ENCODE data around the gene KLHL6.
"Not testable (repeated sequence)": the region's sequence is repeated elsewhere in the genome, so short reads cannot be mapped to it uniquely, and the experiment has no call there.

Gene KLHL6

DNA sequence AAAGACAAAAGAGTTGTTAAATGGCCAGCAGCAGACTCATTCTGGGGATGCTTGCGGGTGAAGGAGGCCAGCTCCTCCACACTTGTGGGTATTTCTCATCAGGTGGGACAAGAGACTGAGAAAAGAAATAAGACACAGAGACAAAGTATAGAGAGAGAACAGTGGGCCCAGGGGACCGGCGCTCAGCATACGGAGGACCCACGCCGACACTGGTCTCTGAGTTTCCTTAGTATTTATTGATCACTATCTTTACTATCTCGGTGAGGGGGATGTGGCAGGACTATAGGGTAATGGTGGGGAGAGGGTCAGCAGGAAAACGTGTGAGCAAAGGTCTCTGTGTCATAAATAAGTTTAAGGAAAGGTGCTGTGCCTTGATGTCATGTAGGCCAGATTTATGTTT lies 35.2 kb downstream of the KLHL6 start:
- no CpG with 5 or more reads among the region's 8 CpGs for WGBS (ENCODE audit: insufficient coverage, insufficient read length)
- not testable (repeated sequence) for H3K36me3 ChIP-seq (ENCODE audit: control insufficient read depth, insufficient read depth, low read length); H3K4me3 ChIP-seq (ENCODE audit: low read length); DNase-seq (ENCODE audit: low read depth, low spot score); H3K27ac ChIP-seq (ENCODE audit: low read length); H3K9me3 ChIP-seq (ENCODE audit: control insufficient read depth, insufficient read depth, low read length); H3K27me3 ChIP-seq (ENCODE audit: control insufficient read depth, insufficient read depth, low read length); H3K4me1 ChIP-seq (ENCODE audit: control insufficient read depth, insufficient read depth, low read length)

DNA sequence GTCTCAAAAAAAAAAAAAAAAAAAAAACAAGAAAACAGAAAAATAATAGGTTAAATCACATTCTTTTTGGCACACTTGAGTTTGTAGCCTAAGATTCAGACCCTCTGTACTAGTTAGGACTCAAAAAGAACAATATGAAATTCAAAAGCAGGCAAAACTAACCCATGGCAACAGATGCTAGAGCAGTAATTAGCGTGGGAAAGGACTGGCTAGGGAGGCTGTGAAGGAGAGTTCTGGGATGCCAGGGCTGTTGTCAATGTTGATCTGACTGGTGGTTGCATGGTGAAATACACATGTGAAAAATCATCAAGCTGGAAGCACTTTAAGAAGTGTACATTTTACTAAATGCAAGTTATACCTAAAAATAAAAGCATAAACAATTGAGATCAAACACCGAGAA lies 35.6 kb downstream of the KLHL6 start:
- Histone ChIP-seq H3K36me3 (ENCODE audit: control insufficient read depth, insufficient read depth, low read length) (no peaks in the 10 kb centered on the region), H3K27ac (ENCODE audit: low read length) (no peak overlapping the region), H3K4me1 (ENCODE audit: control insufficient read depth, insufficient read depth, low read length) (no peaks in the 10 kb centered on the region; the same call in 1 of the 2 replicates), H3K9me3 (ENCODE audit: control insufficient read depth, insufficient read depth, low read length) (no peaks in the 10 kb centered on the region), H3K4me3 (ENCODE audit: low read length) (no peak overlapping the region), H3K27me3 (ENCODE audit: control insufficient read depth, insufficient read depth, low read length) (no peaks in the 10 kb centered on the region)
- no peak for DNase-seq (ENCODE audit: low read depth, low spot score)
- no CpG with 5 or more reads among the region's 2 CpGs for WGBS (ENCODE audit: insufficient coverage, insufficient read length)

DNA sequence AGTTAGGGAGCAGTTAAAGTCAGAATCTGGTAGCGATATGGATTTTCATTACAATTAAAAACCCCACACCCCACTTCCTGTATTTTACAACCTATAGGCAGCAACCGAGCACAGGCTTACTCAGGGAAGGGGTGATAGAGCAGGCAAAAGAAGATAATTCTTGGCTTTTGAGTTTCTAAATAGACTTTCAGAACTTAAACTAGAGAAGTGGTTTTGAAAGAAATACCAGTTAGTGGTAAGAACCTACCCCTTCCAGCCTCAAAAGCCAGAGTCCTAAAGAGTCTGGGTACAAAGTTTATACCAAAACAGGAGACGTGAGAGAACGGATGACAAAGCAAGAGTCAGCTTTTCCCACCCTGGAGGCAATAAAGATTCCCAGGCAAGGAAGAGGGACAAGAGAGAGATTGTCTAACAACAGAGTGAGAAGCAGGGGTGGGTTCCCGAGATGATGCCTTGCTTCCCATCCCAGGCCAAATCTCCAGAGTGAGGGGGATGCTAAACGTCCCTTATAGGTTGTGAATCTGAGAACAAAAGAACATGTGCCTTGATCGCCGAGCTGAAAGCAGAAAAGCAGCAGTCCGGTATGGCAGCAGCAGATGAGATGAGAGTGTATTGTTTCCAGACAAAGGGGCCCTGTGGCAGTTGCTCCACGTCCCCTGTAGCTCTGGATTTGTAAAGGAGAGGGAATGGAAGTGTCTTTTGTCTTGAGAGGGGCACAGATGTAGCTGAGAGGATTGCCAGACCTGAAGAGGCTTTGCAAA lies 36.8 kb downstream of the KLHL6 start:
- H3K4me3 ChIP-seq (ENCODE audit: low read length): no peak overlapping the region
- no CpG with 5 or more reads among the region's 10 CpGs for WGBS (ENCODE audit: insufficient coverage, insufficient read length)
- H3K4me1 ChIP-seq (ENCODE audit: control insufficient read depth, insufficient read depth, low read length): no peaks in the 10 kb centered on the region
- H3K36me3 ChIP-seq (ENCODE audit: control insufficient read depth, insufficient read depth, low read length): no peaks in the 10 kb centered on the region
- no peak overlapping the region for H3K27ac ChIP-seq (ENCODE audit: low read length)
- no peaks in the 10 kb centered on the region for H3K27me3 ChIP-seq (ENCODE audit: control insufficient read depth, insufficient read depth, low read length)
- no peak for DNase-seq (ENCODE audit: low read depth, low spot score)
- H3K9me3 ChIP-seq (ENCODE audit: control insufficient read depth, insufficient read depth, low read length): no peaks in the 10 kb centered on the region

DNA sequence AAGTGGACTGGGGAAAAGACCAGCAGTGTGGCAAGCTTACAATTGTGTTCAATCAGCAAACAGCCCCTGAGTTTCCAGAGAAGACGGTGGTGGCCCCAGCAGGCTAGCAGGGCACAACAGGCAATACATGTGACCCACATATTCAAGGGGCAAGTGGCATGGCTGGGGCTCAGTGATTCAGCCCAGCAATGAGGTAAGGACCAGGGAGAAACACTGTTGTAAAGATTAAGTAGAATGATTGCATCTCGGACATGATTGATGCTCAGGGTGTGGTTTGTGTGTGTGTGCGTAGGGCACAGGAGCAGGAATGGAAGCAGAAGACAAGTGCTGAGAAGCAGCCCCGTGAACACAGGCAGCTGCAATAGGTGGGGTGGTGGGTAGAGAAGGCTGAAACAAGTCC lies 37.9 kb downstream of the KLHL6 start:
- no CpG with 5 or more reads among the region's 4 CpGs for WGBS (ENCODE audit: insufficient coverage, insufficient read length)
- Histone ChIP-seq H3K4me3 (ENCODE audit: low read length) (no peak overlapping the region), H3K9me3 (ENCODE audit: control insufficient read depth, insufficient read depth, low read length) (no peaks in the 10 kb centered on the region), H3K4me1 (ENCODE audit: control insufficient read depth, insufficient read depth, low read length) (no peaks in the 10 kb centered on the region), H3K27ac (ENCODE audit: low read length) (no peak overlapping the region), H3K27me3 (ENCODE audit: control insufficient read depth, insufficient read depth, low read length) (no peaks in the 10 kb centered on the region), H3K36me3 (ENCODE audit: control insufficient read depth, insufficient read depth, low read length) (no peaks in the 10 kb centered on the region)
- DNase-seq (ENCODE audit: low read depth, low spot score): no peak

DNA sequence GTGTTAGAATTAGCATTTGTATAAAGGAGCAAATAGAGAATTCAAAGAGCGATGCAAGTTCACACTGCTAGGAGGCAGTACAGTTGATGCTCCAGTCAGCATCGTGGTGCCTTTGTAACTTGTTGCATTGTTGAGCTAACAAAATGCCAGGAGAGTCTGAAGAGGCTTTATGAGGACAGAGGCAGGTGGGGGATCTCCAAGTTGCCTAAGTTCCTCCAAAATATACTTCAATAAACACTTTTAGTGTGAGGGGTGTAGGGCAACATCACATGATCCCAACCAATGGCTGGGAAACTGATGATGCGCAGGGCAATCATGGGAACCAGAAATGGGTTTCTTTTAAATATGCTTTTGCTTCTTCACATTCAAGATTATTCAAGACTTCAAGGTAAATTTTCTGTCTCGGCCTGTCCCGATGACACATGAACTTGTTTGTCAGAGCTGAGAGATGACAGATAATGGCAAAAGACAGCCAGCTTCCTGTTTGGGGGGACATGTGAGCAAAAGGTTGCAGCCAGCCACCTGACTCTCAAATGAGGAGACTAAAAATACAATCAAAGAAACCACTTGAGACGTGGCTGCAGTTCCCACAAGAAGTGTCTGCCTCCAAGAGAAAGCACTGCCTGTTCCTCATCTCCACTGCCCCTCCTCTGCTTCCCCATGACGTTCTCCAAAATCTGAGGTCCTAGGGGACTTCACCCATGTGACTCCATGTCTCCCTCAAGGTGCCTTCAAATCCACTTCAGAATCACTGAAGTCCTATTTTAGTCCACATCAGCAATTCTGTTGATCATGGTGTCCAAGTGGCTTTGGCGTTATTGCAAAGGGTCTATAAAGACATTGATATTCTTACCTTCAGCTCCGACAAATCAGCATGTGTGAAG lies 39.3 kb downstream of the KLHL6 start:
- no peak overlapping the region for H3K4me3 ChIP-seq (ENCODE audit: low read length)
- DNase-seq (ENCODE audit: low read depth, low spot score): no peak
- no CpG with 5 or more reads among the region's 9 CpGs for WGBS (ENCODE audit: insufficient coverage, insufficient read length)
- H3K9me3 ChIP-seq (ENCODE audit: control insufficient read depth, insufficient read depth, low read length): no peaks in the 10 kb centered on the region
- no peaks in the 10 kb centered on the region for H3K36me3 ChIP-seq (ENCODE audit: control insufficient read depth, insufficient read depth, low read length)
- H3K4me1 ChIP-seq (ENCODE audit: control insufficient read depth, insufficient read depth, low read length): no peaks in the 10 kb centered on the region
- no peak overlapping the region for H3K27ac ChIP-seq (ENCODE audit: low read length)
- H3K27me3 ChIP-seq (ENCODE audit: control insufficient read depth, insufficient read depth, low read length): no peaks in the 10 kb centered on the region

DNA sequence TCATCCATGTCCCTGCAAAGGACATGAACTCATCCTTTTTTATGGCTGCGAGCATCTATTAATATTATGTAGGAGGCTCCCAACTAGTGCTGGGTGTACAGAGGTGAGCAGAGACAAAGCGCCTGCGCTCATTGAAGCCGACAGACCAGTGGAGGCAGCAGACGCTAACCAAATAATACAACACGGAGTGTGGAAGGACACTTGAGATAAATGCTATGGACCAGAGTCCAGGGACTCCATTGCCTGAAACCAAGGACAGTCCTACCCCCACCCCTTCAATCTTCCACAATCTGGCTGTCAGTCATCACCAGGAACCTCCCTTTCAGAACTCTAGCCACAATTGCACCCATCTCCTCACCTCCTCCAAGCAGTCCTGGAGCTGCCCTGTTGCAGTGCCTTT lies 41.5 kb downstream of the KLHL6 start:
- WGBS (ENCODE audit: insufficient coverage, insufficient read length): no CpG with 5 or more reads among the region's 6 CpGs

DNA sequence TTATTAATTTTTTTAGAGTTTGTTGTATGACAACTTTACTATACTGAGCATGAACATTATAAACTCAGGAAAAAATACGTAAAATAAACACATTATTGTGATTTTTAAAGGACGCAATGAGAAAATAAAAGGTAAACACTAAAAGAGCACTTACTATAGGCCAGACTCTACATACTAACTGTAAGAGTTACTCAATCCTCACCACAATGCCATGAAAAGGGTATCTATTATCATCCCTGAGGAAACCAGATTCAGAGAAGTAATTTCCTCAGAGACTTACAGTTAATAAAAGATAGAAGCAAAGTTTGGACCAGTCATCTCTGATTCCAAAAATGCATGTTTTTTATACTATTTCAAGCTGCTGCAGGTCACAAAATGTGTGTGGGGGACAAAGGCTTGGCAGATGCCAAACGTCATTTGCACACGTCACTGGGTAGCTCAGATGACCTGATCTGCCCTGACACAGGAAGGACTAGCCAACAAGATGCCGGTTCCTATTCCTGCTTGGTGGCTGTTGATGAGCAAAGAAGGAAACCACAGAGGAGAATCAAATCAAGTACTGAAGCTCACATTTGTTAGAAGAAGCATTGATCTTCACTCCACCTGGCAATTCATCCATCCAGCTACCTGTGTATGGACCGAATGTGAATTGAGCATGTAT lies 42.3 kb downstream of the KLHL6 start:
- H3K4me3 ChIP-seq (ENCODE audit: low read length): no peak overlapping the region
- no peaks in the 10 kb centered on the region for H3K36me3 ChIP-seq (ENCODE audit: control insufficient read depth, insufficient read depth, low read length)
- no peaks in the 10 kb centered on the region for H3K9me3 ChIP-seq (ENCODE audit: control insufficient read depth, insufficient read depth, low read length)
- WGBS (ENCODE audit: insufficient coverage, insufficient read length): no CpG with 5 or more reads among the region's 6 CpGs
- H3K4me1 ChIP-seq (ENCODE audit: control insufficient read depth, insufficient read depth, low read length): no peaks in the 10 kb centered on the region
- H3K27me3 ChIP-seq (ENCODE audit: control insufficient read depth, insufficient read depth, low read length): no peaks in the 10 kb centered on the region
- no peak for DNase-seq (ENCODE audit: low read depth, low spot score)
- no peak overlapping the region for H3K27ac ChIP-seq (ENCODE audit: low read length)

More for the DNA sequence above, 41.5 kb downstream of the KLHL6 start:
- Histone ChIP-seq H3K4me1 (ENCODE audit: control insufficient read depth, insufficient read depth, low read length) (no peaks in the 10 kb centered on the region), H3K36me3 (ENCODE audit: control insufficient read depth, insufficient read depth, low read length) (no peaks in the 10 kb centered on the region), H3K27ac (ENCODE audit: low read length) (no peak overlapping the region), H3K4me3 (ENCODE audit: low read length) (no peak overlapping the region), H3K9me3 (ENCODE audit: control insufficient read depth, insufficient read depth, low read length) (no peaks in the 10 kb centered on the region), H3K27me3 (ENCODE audit: control insufficient read depth, insufficient read depth, low read length) (no peaks in the 10 kb centered on the region)
- no peak for DNase-seq (ENCODE audit: low read depth, low spot score)

DNA sequence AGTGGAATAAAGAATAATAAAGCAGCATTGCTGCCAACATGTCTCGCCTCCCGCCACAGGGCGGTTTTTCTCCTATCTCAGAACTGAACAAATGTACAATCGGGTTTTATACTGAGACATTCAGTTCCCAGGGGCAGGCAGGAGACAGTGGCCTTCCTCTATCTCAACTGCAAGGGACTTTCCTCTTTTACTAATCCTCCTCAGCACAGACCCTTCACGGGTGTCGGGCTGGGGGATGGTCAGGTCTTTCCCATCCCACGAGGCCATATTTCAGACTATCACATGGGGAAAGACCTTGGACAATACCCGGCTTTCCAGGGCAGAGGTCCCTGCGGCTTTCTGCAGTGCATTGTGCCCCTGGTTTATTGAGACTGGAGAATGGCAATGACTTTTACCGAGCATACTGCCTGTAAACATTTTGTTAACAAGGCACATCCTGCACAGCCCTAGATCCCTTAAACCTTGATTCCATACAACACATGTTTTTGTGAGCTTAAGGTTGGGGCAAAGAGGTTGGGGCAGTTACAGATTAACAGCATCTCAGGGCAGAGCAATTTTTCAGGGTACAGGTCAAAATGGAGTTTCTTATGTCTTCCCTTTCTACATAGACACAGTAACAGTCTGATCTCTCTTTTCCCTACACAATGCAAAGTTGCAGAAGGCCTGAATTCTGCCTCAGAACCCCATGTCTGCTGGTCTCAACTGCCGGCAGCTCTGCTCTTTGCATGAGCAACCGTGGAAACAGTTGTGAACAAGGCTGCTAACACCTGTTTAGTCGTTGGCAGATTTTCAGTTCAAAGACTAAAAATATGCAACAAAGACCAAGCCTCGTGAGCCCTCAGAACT lies 44.0 kb downstream of the KLHL6 start:
- not testable (repeated sequence) for H3K27me3 ChIP-seq (ENCODE audit: control insufficient read depth, insufficient read depth, low read length); H3K4me3 ChIP-seq (ENCODE audit: low read length); H3K36me3 ChIP-seq (ENCODE audit: control insufficient read depth, insufficient read depth, low read length); H3K9me3 ChIP-seq (ENCODE audit: control insufficient read depth, insufficient read depth, low read length); H3K4me1 ChIP-seq (ENCODE audit: control insufficient read depth, insufficient read depth, low read length); DNase-seq (ENCODE audit: low read depth, low spot score); H3K27ac ChIP-seq (ENCODE audit: low read length)
- WGBS (ENCODE audit: insufficient coverage, insufficient read length): no CpG with 5 or more reads among the region's 14 CpGs

DNA sequence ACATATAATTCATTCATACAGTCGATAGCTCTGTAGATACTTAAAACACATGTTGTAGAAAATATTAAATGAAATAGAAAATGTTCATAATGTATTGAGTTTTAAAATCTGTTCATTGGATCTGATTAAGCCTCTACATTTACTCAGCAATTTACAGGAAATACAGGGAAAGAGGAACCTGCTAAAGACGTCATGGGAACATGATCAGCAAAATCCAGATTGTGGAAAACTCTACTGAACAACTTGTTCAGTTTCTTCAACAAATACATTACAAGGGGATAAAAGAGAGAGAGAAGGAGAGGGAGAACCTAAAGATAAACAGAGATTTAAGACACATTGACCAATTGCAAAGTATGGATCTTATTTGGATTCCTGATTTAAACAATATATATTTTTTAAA lies 46.7 kb downstream of the KLHL6 start:
- H3K27ac ChIP-seq (ENCODE audit: low read length): no peak overlapping the region
- no peaks in the 10 kb centered on the region for H3K27me3 ChIP-seq (ENCODE audit: control insufficient read depth, insufficient read depth, low read length)
- H3K36me3 ChIP-seq (ENCODE audit: control insufficient read depth, insufficient read depth, low read length): no peaks in the 10 kb centered on the region
- no peaks in the 10 kb centered on the region for H3K9me3 ChIP-seq (ENCODE audit: control insufficient read depth, insufficient read depth, low read length)
- no peak for DNase-seq (ENCODE audit: low read depth, low spot score)
- H3K4me1 ChIP-seq (ENCODE audit: control insufficient read depth, insufficient read depth, low read length): no peaks in the 10 kb centered on the region
- H3K4me3 ChIP-seq (ENCODE audit: low read length): no peak overlapping the region
- WGBS (ENCODE audit: insufficient coverage, insufficient read length): no CpG with 5 or more reads among the region's 2 CpGs

DNA sequence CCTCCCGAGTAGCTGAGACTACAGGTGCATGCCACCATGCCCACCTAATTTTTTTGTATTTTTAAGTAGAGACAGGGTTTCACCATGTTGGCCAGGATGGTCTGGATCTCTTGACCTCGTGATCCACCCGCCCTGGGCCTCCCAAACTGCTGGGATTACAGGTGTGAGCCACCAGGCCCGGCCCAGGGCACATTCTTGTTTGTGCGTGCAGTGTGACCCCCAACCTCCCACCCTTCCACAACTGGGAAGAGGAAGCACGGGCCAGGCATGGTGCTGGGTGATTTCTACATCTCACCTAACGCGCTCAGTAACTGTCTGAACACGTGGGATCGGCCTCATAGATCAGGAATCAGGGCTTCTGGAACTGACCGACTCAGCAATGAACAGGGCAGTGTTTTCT lies 48.0 kb downstream of the KLHL6 start:
- H3K36me3 ChIP-seq (ENCODE audit: control insufficient read depth, insufficient read depth, low read length): no peaks in the 10 kb centered on the region
- H3K4me1 ChIP-seq (ENCODE audit: control insufficient read depth, insufficient read depth, low read length): no peaks in the 10 kb centered on the region
- no peaks in the 10 kb centered on the region for H3K9me3 ChIP-seq (ENCODE audit: control insufficient read depth, insufficient read depth, low read length)
- DNase-seq (ENCODE audit: low read depth, low spot score): no peak
- no peaks in the 10 kb centered on the region for H3K27me3 ChIP-seq (ENCODE audit: control insufficient read depth, insufficient read depth, low read length)
- H3K27ac ChIP-seq (ENCODE audit: low read length): no peak overlapping the region
- no CpG with 5 or more reads among the region's 11 CpGs for WGBS (ENCODE audit: insufficient coverage, insufficient read length)
- no peak overlapping the region for H3K4me3 ChIP-seq (ENCODE audit: low read length)
